WI38 (cell line): Measurements from ENCODE around the gene MPP2.

Source experiments
- H3K4me3 ChIP-seq: 2 replicates; pipeline ENCODE4 v1.5.1; 2011; ENCODE audit warnings: low read depth, mild to moderate bottlenecking, control low read depth, low read length
- TF ChIP-seq, protein P1 (sequence below): IDR thresholded peaks from 2 replicates; pipeline ENCODE4 v1.5.1; 2012; ENCODE audit warnings: low read depth, mild to moderate bottlenecking, control low read depth, low read length

The MPP2 gene

GRCh38 chr17:43882761-43883415, 24.4 kb downstream of the MPP2 start:
- TF ChIP-seq, protein P1, sequence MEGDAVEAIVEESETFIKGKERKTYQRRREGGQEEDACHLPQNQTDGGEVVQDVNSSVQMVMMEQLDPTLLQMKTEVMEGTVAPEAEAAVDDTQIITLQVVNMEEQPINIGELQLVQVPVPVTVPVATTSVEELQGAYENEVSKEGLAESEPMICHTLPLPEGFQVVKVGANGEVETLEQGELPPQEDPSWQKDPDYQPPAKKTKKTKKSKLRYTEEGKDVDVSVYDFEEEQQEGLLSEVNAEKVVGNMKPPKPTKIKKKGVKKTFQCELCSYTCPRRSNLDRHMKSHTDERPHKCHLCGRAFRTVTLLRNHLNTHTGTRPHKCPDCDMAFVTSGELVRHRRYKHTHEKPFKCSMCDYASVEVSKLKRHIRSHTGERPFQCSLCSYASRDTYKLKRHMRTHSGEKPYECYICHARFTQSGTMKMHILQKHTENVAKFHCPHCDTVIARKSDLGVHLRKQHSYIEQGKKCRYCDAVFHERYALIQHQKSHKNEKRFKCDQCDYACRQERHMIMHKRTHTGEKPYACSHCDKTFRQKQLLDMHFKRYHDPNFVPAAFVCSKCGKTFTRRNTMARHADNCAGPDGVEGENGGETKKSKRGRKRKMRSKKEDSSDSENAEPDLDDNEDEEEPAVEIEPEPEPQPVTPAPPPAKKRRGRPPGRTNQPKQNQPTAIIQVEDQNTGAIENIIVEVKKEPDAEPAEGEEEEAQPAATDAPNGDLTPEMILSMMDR: no peak
- H3K4me3 ChIP-seq: no peak overlapping the region

GRCh38 chr17:43881758-43882505, 25.4 kb downstream of the MPP2 start:
- H3K4me3 ChIP-seq: no peak overlapping the region
- TF ChIP-seq, protein P1: no peak

GRCh38 chr17:43881181-43881580, 26.2 kb downstream of the MPP2 start:
- no peak overlapping the region for H3K4me3 ChIP-seq
- TF ChIP-seq, protein P1: no peak

GRCh38 chr17:43880420-43880991, 26.8 kb downstream of the MPP2 start:
- TF ChIP-seq, protein P1: peak; percentile 73
- no peak overlapping the region for H3K4me3 ChIP-seq

DNA sequence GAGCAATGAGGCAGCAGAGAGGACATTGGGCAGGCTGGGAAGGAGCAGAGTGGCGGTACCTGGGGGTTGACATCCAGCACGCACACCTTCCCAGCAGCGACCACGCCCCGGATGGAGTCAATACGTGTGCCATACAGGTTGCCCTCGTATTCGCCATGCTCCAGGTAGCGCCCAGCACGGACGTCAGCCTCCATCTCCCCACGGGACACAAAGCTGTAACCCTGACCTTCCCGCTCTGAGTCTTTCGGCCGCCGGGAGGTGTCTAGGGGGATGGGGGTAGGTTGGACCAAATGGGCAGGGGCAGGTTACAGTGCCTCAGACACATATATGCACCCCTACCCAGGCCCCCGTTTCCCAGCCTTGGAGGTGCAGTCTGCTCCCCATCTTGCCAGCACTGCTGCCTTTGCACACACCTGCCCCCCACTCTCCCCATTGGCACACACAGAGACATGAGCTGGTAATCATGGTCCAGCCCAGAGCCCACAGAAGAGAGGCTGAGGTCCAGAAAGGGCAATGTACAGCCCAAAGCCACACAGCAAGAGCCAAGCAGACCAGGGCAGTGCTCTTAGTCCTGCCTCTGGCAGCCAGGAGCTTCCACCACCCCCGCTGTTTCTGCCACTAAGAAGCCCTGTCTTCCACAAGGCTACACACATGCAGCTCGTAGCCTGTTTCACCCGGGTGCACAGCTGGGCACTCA, 27.5 kb downstream of the MPP2 start:
- H3K4me3 ChIP-seq: no peak overlapping the region
- TF ChIP-seq, protein P1: no peak

DNA sequence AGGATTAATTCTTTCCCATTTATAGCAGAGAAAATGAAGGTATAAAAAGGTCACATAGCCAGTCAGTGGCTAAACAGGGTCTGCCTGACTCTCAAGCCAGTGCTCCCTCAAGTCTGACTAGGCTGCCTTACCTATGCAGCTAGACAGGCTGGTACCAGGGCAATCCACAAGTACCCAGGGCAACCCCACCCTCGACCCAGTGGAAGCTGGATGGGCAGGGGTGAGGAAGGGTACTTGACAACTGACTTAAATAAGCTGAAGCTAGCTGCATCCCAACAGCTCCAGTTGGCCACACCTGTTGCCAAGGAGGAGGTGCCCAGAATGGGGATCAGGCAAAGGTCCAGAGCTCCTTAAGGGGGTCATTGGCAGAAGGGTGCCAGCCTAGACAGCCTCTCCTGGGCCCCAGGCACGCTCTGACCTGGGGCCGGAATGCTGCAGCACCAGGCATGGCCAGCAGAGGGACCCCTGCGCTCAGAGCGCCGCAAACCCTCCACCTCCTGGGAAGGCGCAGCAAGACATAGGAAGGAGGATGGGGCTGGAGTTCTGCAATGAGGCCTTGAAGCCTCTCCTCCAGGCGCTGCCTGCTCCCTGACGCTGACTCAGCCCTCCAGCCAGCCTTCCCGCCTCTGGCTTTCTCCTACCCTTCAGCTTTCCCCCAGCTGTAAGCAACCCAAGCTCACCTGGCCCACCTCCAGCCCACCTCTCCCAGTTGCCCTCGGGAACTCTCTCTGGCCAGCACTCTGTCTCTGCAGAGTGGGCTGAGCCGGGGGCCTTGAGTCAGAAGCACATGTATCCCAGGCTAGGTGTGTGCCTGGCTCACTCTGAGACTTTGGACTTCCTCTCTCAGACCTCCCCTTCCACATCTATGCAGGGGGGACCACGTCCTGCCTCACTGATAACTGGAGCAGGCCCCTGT, 28.8 kb downstream of the MPP2 start:
- H3K4me3 ChIP-seq: no peak overlapping the region
- TF ChIP-seq, protein P1: peak; percentile 93
